K562 (cell line): Measurements from ENCODE around the gene DNAJC1. TPM values are rescaled to one million over a fixed set of nuclear protein-coding genes. Genes with fewer than 3 reads are reported as not detected.

Experiments
- ATAC-seq: fragments of 200-7000 bp; cut with Tn5 transposase; 3 replicates; pipeline ENCODE4 v1.9.1; 2020; ENCODE audit warnings: moderate library complexity
- BruUV-seq: library from RNA; stranded (reverse); fragments of 400-500 nt; replicated peaks from 2 replicates; lab custom pipeline; 2021; lab: Mats Ljungman, UMichigan
- CTCF ChIA-PET: fragments of 300-600 bp; formaldehyde crosslinking; extraction: SDS; loops from one replicate; lab custom pipeline; 2021; ENCODE audit warnings: low intra/inter-chr PET ratio; lab: Yijun Ruan, JAX
- POLR2A ChIA-PET: fragments of 300-600, 350-650 bp; sonication (Branson Sonifier 250); formaldehyde crosslinking; extraction: SDS; loops from one replicate; lab custom pipeline; 2021; ENCODE audit warnings: antibody characterized with exemption, inconsistent platforms; lab: Yijun Ruan, JAX
- DNase-seq, 4 experiments: peaks; one replicate each; pipeline versions ENCODE4 v3.0.0 to v3.0.0-alpha.2; 2011 to 2018; ENCODE audit warnings: low spot score in 3 of 4, mixed read lengths in 3 of 4; ENCODE audit errors: extremely low read depth in 1 of 4
- FAIRE-seq: peaks from 2 replicates; lab custom pipeline; 2011; peaks lifted over from hg19 to GRCh38; lab: Jason Lieb, UNC
- H2AFZ ChIP-seq: 2 replicates; pipeline ENCODE4 v1.6.0; 2011; ENCODE audit warnings: low read depth, low read length, control low read depth, inconsistent platforms
- H3K27ac ChIP-seq: fragments of 200-600 bp; 3 replicates; pipeline ENCODE4 v1.8.0; 2011; ENCODE audit warnings: low read depth, mild to moderate bottlenecking, control low read depth, inconsistent platforms, low read length, moderate library complexity, mixed read lengths; ENCODE audit errors: extremely low read depth
- H3K27me3 ChIP-seq, 2 experiments: fragments of 300-600 bp in 1 of 2; 2 replicates in 1 of 2; 3 replicates in 1 of 2; pipeline versions ENCODE4 v1.6.0 to v1.8.0; 2011; ENCODE audit warnings: inconsistent platforms in 2 of 2, low read length in 2 of 2, mild to moderate bottlenecking in 1 of 2, mixed read lengths in 1 of 2, moderate library complexity in 1 of 2; ENCODE audit not compliant: control insufficient read depth in 2 of 2, insufficient read depth in 2 of 2
- H3K36me3 ChIP-seq: fragments of 300-600 bp; 3 replicates; pipeline ENCODE4 v1.8.0; 2011; ENCODE audit warnings: mild to moderate bottlenecking, low read length, inconsistent platforms; ENCODE audit not compliant: control insufficient read depth, insufficient read depth
- H3K4me1 ChIP-seq, 2 experiments: fragments of 200-600 bp in 1 of 2; replicated peaks in 1 of 2; 2 replicates in 1 of 2; 3 replicates in 1 of 2; pipeline versions ENCODE4 v1.5.1 to v1.8.0; 2011; ENCODE audit warnings: inconsistent platforms in 2 of 2, low read length in 2 of 2, mild to moderate bottlenecking in 1 of 2, mixed read lengths in 1 of 2, moderate library complexity in 1 of 2; ENCODE audit not compliant: control insufficient read depth in 2 of 2, insufficient read depth in 2 of 2
- H3K4me2 ChIP-seq: 2 replicates; pipeline ENCODE4 v1.6.1; 2011; ENCODE audit warnings: low read length, control low read depth, inconsistent platforms, mixed read lengths; ENCODE audit not compliant: insufficient read depth
- H3K4me3 ChIP-seq: fragments of 200-600 bp; sonication (generic), shearing (Covaris generic); 2 replicates; pipeline ENCODE4 v1.5.1; 2016; ENCODE audit warnings: control low read depth, inconsistent platforms
- H3K79me2 ChIP-seq: fragments of 200-600 bp; 3 replicates; pipeline ENCODE4 v1.8.0; 2011; ENCODE audit warnings: low read length, inconsistent platforms; ENCODE audit not compliant: control insufficient read depth, insufficient read depth
- H3K9ac ChIP-seq, 2 experiments: 2 replicates each; pipeline versions ENCODE4 v1.6.0 to v1.6.1; 2011; ENCODE audit warnings: low read depth in 2 of 2, low read length in 2 of 2, control low read depth in 1 of 2, inconsistent platforms in 1 of 2, mild to moderate bottlenecking in 1 of 2, mixed read lengths in 1 of 2; ENCODE audit not compliant: insufficient read depth in 1 of 2
- H3K9me1 ChIP-seq: one replicate; pipeline ENCODE4 v1.6.0; 2011; ENCODE audit warnings: inconsistent platforms, mild to moderate bottlenecking, low read length, moderate library complexity; ENCODE audit not compliant: control insufficient read depth, insufficient read depth
- H3K9me3 ChIP-seq: replicated peaks from 2 replicates; pipeline ENCODE4 v1.5.1; 2011; ENCODE audit warnings: low read depth, low read length, inconsistent platforms; ENCODE audit not compliant: control insufficient read depth, insufficient read depth
- H4K20me1 ChIP-seq: replicated peaks from 2 replicates; pipeline ENCODE4 v1.6.1; 2011; ENCODE audit warnings: low read length, inconsistent platforms, mixed read lengths; ENCODE audit not compliant: control insufficient read depth, insufficient read depth
- CBX3 ChIP-seq, 2 experiments: IDR thresholded peaks; 1 replicate in 1 of 2; 2 replicates in 1 of 2; pipeline ENCODE4 v1.6.1; 2012; ENCODE audit warnings: inconsistent platforms in 2 of 2, low read length in 2 of 2, borderline replicate concordance in 1 of 2, control low read depth in 1 of 2
- ELF1 ChIP-seq: fragments of 200-800 bp; sonication (Bioruptor generic); IDR thresholded peaks from 2 replicates; pipeline ENCODE4 v1.6.1; 2016; ENCODE audit warnings: missing genetic modification characterization, missing compliant biosample characterization
- ILF3 ChIP-seq: fragments of 450-650 bp; IDR thresholded peaks from 2 replicates; pipeline ENCODE4 v1.6.1; 2018; ENCODE audit warnings: antibody characterized with exemption, mild to moderate bottlenecking, moderate library complexity, borderline replicate concordance
- LEF1 ChIP-seq: fragments of 450-650 bp; IDR thresholded peaks from 2 replicates; pipeline ENCODE4 v1.6.1; 2016; ENCODE audit warnings: mild to moderate bottlenecking
- MEIS2 ChIP-seq: fragments of 450-650 bp; IDR thresholded peaks from 2 replicates; pipeline ENCODE4 v1.6.1; 2014; ENCODE audit warnings: mild to moderate bottlenecking; ENCODE audit not compliant: partially characterized antibody
- POU5F1 ChIP-seq: fragments of 150-350 bp; IDR thresholded peaks from 2 replicates; pipeline ENCODE4 v1.6.1; 2014; ENCODE audit warnings: borderline replicate concordance, low read length, low read depth, mild to moderate bottlenecking; ENCODE audit not compliant: partially characterized antibody
- TRIM24 ChIP-seq, 2 experiments: fragments of 450-650 bp; IDR thresholded peaks; 2 replicates each; pipeline ENCODE4 v1.6.1; 2016
- ZNF146 ChIP-seq: IDR thresholded peaks from one replicate; pipeline ENCODE4 v1.6.1; 2018; ENCODE audit warnings: missing compliant biosample characterization; ENCODE audit not compliant: unreplicated experiment
- ZNF184 ChIP-seq: sonication (generic); formaldehyde crosslinking; IDR thresholded peaks from 2 replicates; pipeline ENCODE4 v1.5.0; 2020; ENCODE audit warnings: missing genetic modification reagents
- ZNF232 ChIP-seq: sonication (generic); formaldehyde crosslinking; IDR thresholded peaks from 2 replicates; pipeline ENCODE4 v1.8.0; 2022; ENCODE audit warnings: mild to moderate bottlenecking, missing genetic modification reagents
- WGBS: fragments of 100-300 bp; shearing (Covaris generic); methylation state at CpG from one replicate; pipeline ENCODE4 v1.1.6; 2016; ENCODE audit warnings: low coverage, mixed read lengths; ENCODE audit not compliant: insufficient coverage; ENCODE audit errors: missing lambda C conversion rate; 5-methylcytosine and 5-hydroxymethylcytosine counted together
- in situ Hi-C: fragments of 300-500 bp; cut with MboI; formaldehyde crosslinking; loops from 4 replicates; pipeline ENCODE4 v1.15.0; 2018; ENCODE audit warnings: inconsistent platforms, mixed read lengths
- intact Hi-C: fragments of 100-400 bp; cut with micrococcal nuclease; formaldehyde crosslinking; loops from 2 replicates; pipeline ENCODE4 v1.14.2; 2022
- polyA plus RNA-seq, 8 experiments: library from polyadenylated mRNA; depleted of rRNA in 4 of 8; stranded (reverse) in 5 of 8; unstranded in 3 of 8; fragments of >200 nt; fragmentation: Nextera tagmentation in 2 of 8; fragmentation: Illumina TruSeq in 1 of 8; extraction: Ambion mirVana in 2 of 8; extraction: Trizol in 1 of 8; gene quantifications; 2 replicates each; pipeline versions ENCODE4 v1.2.1 to v1.2.3, GENCODE V29; 2011 to 2014; ENCODE audit warnings: inconsistent platforms in 1 of 8, missing spikeins in 1 of 8
- total RNA-seq, 7 experiments: library from RNA; depleted of rRNA in 6 of 7; stranded (reverse); fragments of >200 nt in 6 of 7; fragmentation: Illumina TruSeq in 2 of 7; extraction: Trizol in 2 of 7; gene quantifications; 2 replicates each; pipeline versions ENCODE4 v1.2.1 to v1.2.3, GENCODE V29; 2011 to 2021; ENCODE audit warnings: low replicate concordance in 1 of 7
- TF ChIP-seq, protein P1 (sequence below): fragments of 250-450 bp; sonication (Bioruptor Pico); IDR thresholded peaks from 2 replicates; pipeline ENCODE4 v1.5.1; 2021; ENCODE audit warnings: mild to moderate bottlenecking

The DNAJC1 gene
- total and polyA plus RNA-seq, 9 of the 15 experiments (the other 6 are each of a cell fraction or from before 2014, with no cell fraction given) = 5.4 to 77.6 (median 40.3) TPM

DNA sequence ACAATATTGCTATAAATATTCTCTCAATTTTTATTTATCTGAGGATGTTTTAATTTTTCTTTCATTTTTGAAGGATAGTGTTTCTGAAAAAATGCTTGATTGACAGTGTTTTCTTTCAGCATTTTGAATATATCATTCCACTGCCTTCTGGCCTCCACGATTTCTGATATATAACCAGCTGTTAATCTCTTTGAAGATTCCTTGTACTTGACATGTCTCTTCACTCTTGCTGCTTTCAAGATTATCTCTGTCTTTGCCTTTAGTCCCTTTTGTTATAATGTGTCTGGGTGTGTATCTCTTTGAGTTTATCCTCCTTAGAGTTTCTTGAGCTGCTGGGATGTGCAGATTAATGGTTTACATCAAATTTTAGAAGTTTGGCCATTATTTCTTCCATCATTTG, 22.8 kb upstream of the DNAJC1 start:
- FAIRE-seq = no peak
- no peaks in the 10 kb centered on the region for H3K27me3 ChIP-seq
- ChIA-PET CTCF (no interaction called here), POLR2A (no interaction called here)
- no peak overlapping the region for H3K4me2 ChIP-seq
- peaks cover 9 to 26% of the 10 kb centered on the region in 2 experiments; a peak in 4 of 5 replicates for H3K4me1 ChIP-seq
- no peaks in the 10 kb centered on the region for H3K79me2 ChIP-seq
- intact Hi-C loops (no loop called here), in situ Hi-C loops (no loop called here)
- no peak for DNase-seq
- H3K9ac ChIP-seq = no peak overlapping the region
- BruUV-seq = no TSS peak
- ATAC-seq = no peak
- H3K27ac ChIP-seq = no peak overlapping the region
- no peak overlapping the region for H2AFZ ChIP-seq
- H3K9me3 ChIP-seq = 0 out of 2 replicates have a peak, but pooled peaks cover 8% of the 10 kb centered on the region
- no peak overlapping the region for H3K4me3 ChIP-seq
- WGBS = 17% methylated on average over 1 of the region's 1 CpG
- H3K36me3 ChIP-seq = no peaks in the 10 kb centered on the region
- no peaks in the 10 kb centered on the region for H3K9me1 ChIP-seq
- H4K20me1 ChIP-seq = no peaks in the 10 kb centered on the region
- no peak for TF ChIP-seq ZNF232 (CRISPR knock-in tag)
- TF ChIP-seq ELF1 = no peak
- TF ChIP-seq ILF3 = no peak
- TF ChIP-seq ZNF184 (CRISPR knock-in tag) = no peak
- TF ChIP-seq, protein P1, sequence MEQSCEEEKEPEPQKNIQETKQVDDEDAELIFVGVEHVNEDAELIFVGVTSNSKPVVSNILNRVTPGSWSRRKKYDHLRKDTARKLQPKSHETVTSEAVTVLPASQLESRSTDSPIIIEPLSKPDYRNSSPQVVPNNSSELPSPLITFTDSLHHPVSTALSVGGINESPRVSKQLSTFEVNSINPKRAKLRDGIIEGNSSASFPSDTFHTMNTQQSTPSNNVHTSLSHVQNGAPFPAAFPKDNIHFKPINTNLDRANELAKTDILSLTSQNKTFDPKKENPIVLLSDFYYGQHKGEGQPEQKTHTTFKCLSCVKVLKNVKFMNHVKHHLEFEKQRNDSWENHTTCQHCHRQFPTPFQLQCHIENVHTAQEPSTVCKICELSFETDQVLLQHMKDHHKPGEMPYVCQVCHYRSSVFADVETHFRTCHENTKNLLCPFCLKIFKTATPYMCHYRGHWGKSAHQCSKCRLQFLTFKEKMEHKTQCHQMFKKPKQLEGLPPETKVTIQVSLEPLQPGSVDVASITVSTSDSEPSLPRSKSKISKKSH (CRISPR knock-in tag) = no peak
- peak; percentile 9 for TF ChIP-seq MEIS2
- no peak for TF ChIP-seq POU5F1
- TF ChIP-seq ZNF146 = no peak
- peak; percentile 32 to 59; a peak in 2 of 4 replicates for TF ChIP-seq TRIM24 (IDR thresholded peaks at IDR 0.05)
- peak in 1 of 2 experiments; percentile 72; a peak in 1 of 3 replicates for TF ChIP-seq CBX3 (IDR thresholded peaks at IDR 0.05; ENCODE audit: borderline replicate concordance in 1 of 2, low read length in 2 of 2)
- no peak for TF ChIP-seq LEF1
